DOHH2 (cell line): Measurements from ENCODE around the gene FAM171A1.

ENCODE experiments used
- H3F3A ChIP-seq: fragments of 200-600 bp; sonication (generic), shearing (Covaris generic); 2 replicates; pipeline ENCODE4 v1.6.0; 2016; ENCODE audit warnings: antibody characterized with exemption, mild to moderate bottlenecking; ENCODE audit not compliant: control insufficient read depth, insufficient read depth
- H3K27ac ChIP-seq: fragments of 200-600 bp; sonication (generic); 2 replicates; pipeline ENCODE4 v1.5.1; 2014; ENCODE audit warnings: low read depth, mild to moderate bottlenecking, low read length, moderate library complexity
- H3K27me3 ChIP-seq: fragments of 200-600 bp; sonication (generic); 2 replicates; pipeline ENCODE4 v1.6.1; 2014; ENCODE audit warnings: mild to moderate bottlenecking, low read length, mixed read lengths; ENCODE audit not compliant: control insufficient read depth
- H3K36me3 ChIP-seq: fragments of 200-600 bp; sonication (generic); 2 replicates; pipeline ENCODE4 v1.6.1; 2014; ENCODE audit warnings: mild to moderate bottlenecking, low read length, moderate library complexity, mixed read lengths; ENCODE audit not compliant: control insufficient read depth
- H3K4me1 ChIP-seq: fragments of 200-600 bp; sonication (generic); 2 replicates; pipeline ENCODE4 v1.6.1; 2014; ENCODE audit warnings: mild to moderate bottlenecking, low read length, mixed read lengths; ENCODE audit not compliant: control insufficient read depth
- H3K4me2 ChIP-seq: fragments of 200-600 bp; sonication (generic); 2 replicates; pipeline ENCODE4 v1.6.0; 2014; ENCODE audit warnings: mild to moderate bottlenecking, low read length, moderate library complexity
- H3K4me3 ChIP-seq: fragments of 200-600 bp; sonication (generic); 2 replicates; pipeline ENCODE4 v1.5.1; 2014; ENCODE audit warnings: mild to moderate bottlenecking, low read length, mixed read lengths
- H3K79me2 ChIP-seq: fragments of 200-600 bp; sonication (generic); 2 replicates; pipeline ENCODE4 v1.6.1; 2014; ENCODE audit warnings: mild to moderate bottlenecking, low read length, mixed read lengths; ENCODE audit not compliant: control insufficient read depth
- H3K9me2 ChIP-seq: fragments of 200-600 bp; sonication (generic); replicated peaks from 2 replicates; pipeline ENCODE4 v1.6.1; 2014; ENCODE audit warnings: mild to moderate bottlenecking, low read length, mixed read lengths; ENCODE audit not compliant: control insufficient read depth
- H3K9me3 ChIP-seq: fragments of 200-600 bp; sonication (generic); 2 replicates; pipeline ENCODE4 v1.6.1; 2014; ENCODE audit warnings: antibody characterized with exemption, low read length, mixed read lengths; ENCODE audit not compliant: control insufficient read depth, insufficient read depth
- H4K20me1 ChIP-seq: fragments of 200-600 bp; sonication (generic); 2 replicates; pipeline ENCODE4 v1.6.0; 2014; ENCODE audit warnings: low read depth, mild to moderate bottlenecking, antibody characterized with exemption, low read length, moderate library complexity; ENCODE audit not compliant: control insufficient read depth, insufficient read depth
- EZH2phosphoT487 ChIP-seq: fragments of 200-600 bp; sonication (generic); IDR thresholded peaks from 2 replicates; pipeline ENCODE4 v1.6.1; 2017; ENCODE audit warnings: borderline replicate concordance, mild to moderate bottlenecking, antibody characterized with exemption, low read length, moderate library complexity, mixed read lengths
- TF ChIP-seq, protein P1 (sequence below): fragments of 200-600 bp; sonication (generic); IDR thresholded peaks from one replicate; pipeline ENCODE4 v1.5.1; 2014; ENCODE audit warnings: antibody characterized with exemption, mild to moderate bottlenecking, low read depth, low read length; ENCODE audit not compliant: poor library complexity, severe bottlenecking

Gene FAM171A1

DNA sequence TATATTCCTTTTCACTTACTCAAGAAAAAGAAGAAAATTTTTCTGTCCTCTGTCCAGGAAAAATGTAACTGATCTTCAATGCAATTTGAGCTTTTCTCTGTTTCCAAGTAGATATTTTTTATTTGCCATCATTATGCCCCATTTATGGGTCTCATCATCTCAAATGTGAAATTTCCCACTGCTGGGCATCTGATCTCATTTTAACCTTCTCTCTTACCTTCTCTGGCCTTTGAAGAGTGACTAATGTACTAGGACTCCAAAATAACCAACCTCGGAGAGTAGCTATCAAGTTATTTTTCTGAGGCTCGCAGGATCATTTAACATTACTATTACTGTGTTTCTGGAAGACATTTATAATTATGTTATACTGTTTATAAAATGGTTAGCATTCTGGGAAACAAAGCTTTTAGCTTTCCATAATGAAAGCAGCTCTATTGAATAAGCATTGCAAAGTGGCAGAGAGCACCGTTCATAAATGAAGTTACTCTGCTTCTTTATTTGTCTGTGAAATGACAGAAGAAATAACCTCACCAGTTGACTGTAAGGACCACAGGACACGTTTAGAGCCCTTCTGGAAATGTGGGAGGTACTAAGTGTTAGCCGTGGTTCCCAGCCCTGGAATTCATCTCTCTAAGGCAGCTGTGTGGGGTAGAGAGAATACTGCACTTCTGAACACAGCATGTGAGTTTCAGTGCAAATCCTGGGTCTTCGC lies 169.3 kb downstream of the FAM171A1 start:
- Histone ChIP-seq H3K9me3 (no peaks in the 10 kb centered on the region), H3F3A (no peaks in the 10 kb centered on the region), H3K4me1 (no peaks in the 10 kb centered on the region), H3K4me3 (no peak overlapping the region), H3K36me3 (no peaks in the 10 kb centered on the region), H4K20me1 (no peaks in the 10 kb centered on the region), H3K4me2 (no peak overlapping the region), H3K9me2 (no peaks in the 10 kb centered on the region), H3K27ac (no peak overlapping the region), H3K79me2 (no peaks in the 10 kb centered on the region), H3K27me3 (no peaks in the 10 kb centered on the region)
- TF ChIP-seq EZH2phosphoT487, result no peak
- TF ChIP-seq, protein P1, sequence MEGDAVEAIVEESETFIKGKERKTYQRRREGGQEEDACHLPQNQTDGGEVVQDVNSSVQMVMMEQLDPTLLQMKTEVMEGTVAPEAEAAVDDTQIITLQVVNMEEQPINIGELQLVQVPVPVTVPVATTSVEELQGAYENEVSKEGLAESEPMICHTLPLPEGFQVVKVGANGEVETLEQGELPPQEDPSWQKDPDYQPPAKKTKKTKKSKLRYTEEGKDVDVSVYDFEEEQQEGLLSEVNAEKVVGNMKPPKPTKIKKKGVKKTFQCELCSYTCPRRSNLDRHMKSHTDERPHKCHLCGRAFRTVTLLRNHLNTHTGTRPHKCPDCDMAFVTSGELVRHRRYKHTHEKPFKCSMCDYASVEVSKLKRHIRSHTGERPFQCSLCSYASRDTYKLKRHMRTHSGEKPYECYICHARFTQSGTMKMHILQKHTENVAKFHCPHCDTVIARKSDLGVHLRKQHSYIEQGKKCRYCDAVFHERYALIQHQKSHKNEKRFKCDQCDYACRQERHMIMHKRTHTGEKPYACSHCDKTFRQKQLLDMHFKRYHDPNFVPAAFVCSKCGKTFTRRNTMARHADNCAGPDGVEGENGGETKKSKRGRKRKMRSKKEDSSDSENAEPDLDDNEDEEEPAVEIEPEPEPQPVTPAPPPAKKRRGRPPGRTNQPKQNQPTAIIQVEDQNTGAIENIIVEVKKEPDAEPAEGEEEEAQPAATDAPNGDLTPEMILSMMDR, result no peak

DNA sequence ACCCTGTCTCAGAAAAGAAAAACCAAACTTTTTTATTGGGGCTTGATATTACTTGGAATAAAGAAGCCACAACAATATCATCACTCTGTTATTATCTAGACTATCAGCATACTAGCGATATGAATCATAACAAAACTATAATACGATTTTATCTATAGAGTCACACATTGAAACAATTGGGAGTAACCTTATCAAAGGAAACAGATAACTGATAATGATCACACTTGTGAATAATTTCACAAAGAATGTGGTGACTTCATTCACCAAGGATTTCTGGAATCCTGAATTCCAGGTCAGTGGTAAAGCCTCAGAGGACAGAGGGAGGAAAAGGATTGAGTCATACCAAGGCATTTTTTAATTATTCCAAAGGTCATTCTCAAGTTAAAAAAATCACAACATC lies 170.5 kb downstream of the FAM171A1 start:
- Histone ChIP-seq H4K20me1 (no peaks in the 10 kb centered on the region), H3K4me1 (no peaks in the 10 kb centered on the region), H3K9me3 (no peaks in the 10 kb centered on the region), H3K79me2 (no peaks in the 10 kb centered on the region), H3K4me3 (no peak overlapping the region), H3K4me2 (no peak overlapping the region), H3K9me2 (no peaks in the 10 kb centered on the region), H3K27ac (no peak overlapping the region), H3K27me3 (no peaks in the 10 kb centered on the region), H3F3A (no peaks in the 10 kb centered on the region), H3K36me3 (no peaks in the 10 kb centered on the region)
- TF ChIP-seq EZH2phosphoT487, result no peak
- TF ChIP-seq, protein P1, result no peak

DNA sequence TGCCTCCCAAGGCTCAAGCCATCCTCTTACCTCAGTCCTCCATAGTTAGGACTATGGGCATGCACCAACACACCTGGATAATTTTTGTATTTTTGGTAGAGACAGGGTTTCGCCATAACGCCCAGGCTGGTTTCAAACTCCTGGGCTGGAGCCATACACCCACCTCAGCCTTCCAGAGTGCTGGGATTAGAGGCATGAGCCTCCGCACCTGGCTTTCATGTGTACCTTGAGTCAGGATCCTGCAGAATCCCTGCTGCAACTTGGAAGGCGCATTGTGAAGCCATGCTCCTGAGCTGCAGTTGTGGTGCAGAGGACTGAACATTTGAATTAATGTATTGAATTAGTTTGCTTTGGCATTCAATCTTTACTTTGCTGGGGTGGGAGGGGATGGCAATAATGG lies 173.2 kb downstream of the FAM171A1 start:
- TF ChIP-seq, protein P1, result no peak
- no peak for TF ChIP-seq EZH2phosphoT487
- Histone ChIP-seq H3K36me3 (no peaks in the 10 kb centered on the region), H3K4me3 (no peak overlapping the region), H4K20me1 (no peaks in the 10 kb centered on the region), H3K27me3 (no peaks in the 10 kb centered on the region), H3K79me2 (no peaks in the 10 kb centered on the region), H3K4me2 (no peak overlapping the region), H3K27ac (no peak overlapping the region), H3K4me1 (no peaks in the 10 kb centered on the region), H3K9me2 (no peaks in the 10 kb centered on the region), H3F3A (no peaks in the 10 kb centered on the region), H3K9me3 (no peaks in the 10 kb centered on the region)
